HepG2 (cell line): Measurements from ENCODE around the gene KCTD13. TPM values are rescaled to one million over a fixed set of nuclear protein-coding genes. Genes with fewer than 3 reads are reported as not detected.

Source experiments
- CENPBD1 ChIP-seq: sonication (generic); formaldehyde crosslinking; IDR thresholded peaks from 2 replicates; pipeline ENCODE4 v1.8.0; 2022; ENCODE audit warnings: missing genetic modification reagents, low read depth, mild to moderate bottlenecking, borderline replicate concordance
- ELK4 ChIP-seq: sonication (generic); formaldehyde crosslinking; IDR thresholded peaks from 2 replicates; pipeline ENCODE4 v1.9.0; 2021; ENCODE audit warnings: missing genetic modification reagents, borderline replicate concordance
- MATR3 ChIP-seq: sonication (generic); formaldehyde crosslinking; IDR thresholded peaks from 2 replicates; pipeline ENCODE4 v1.4.0; 2020; ENCODE audit warnings: missing genetic modification reagents
- MIER3 ChIP-seq: IDR thresholded peaks from 2 replicates; pipeline ENCODE4 v1.6.1; 2016; ENCODE audit warnings: missing compliant biosample characterization, borderline replicate concordance
- PHF8 ChIP-seq: sonication (generic); formaldehyde crosslinking; IDR thresholded peaks from 2 replicates; pipeline ENCODE4 v1.5.0; 2020; ENCODE audit warnings: missing genetic modification reagents
- PRDM4 ChIP-seq: sonication (generic); formaldehyde crosslinking; IDR thresholded peaks from 2 replicates; pipeline ENCODE4 v1.9.0; 2021; ENCODE audit warnings: missing genetic modification reagents, borderline replicate concordance
- RARG ChIP-seq: sonication (generic); formaldehyde crosslinking; IDR thresholded peaks from 2 replicates; pipeline ENCODE4 v1.4.0; 2020; ENCODE audit warnings: low read depth, mild to moderate bottlenecking, missing genetic modification reagents
- SAFB2 ChIP-seq: sonication (generic); formaldehyde crosslinking; IDR thresholded peaks from 2 replicates; pipeline ENCODE4 v1.5.1; 2020; ENCODE audit warnings: missing genetic modification reagents, low read depth, mild to moderate bottlenecking, borderline replicate concordance
- ZNF142 ChIP-seq: sonication (generic); formaldehyde crosslinking; IDR thresholded peaks from 2 replicates; pipeline ENCODE4 v1.4.0; 2020; ENCODE audit warnings: missing genetic modification reagents
- ZNF30 ChIP-seq: sonication (generic); formaldehyde crosslinking; IDR thresholded peaks from 2 replicates; pipeline ENCODE4 v1.5.0; 2020; ENCODE audit warnings: mild to moderate bottlenecking, missing genetic modification reagents
- ZNF501 ChIP-seq: sonication (generic); formaldehyde crosslinking; IDR thresholded peaks from 2 replicates; pipeline ENCODE4 v1.5.1; 2020; ENCODE audit warnings: mild to moderate bottlenecking, moderate library complexity, missing genetic modification reagents
- ZNF577 ChIP-seq: sonication (generic); formaldehyde crosslinking; IDR thresholded peaks from 2 replicates; pipeline ENCODE4 v1.4.0; 2020; ENCODE audit warnings: mild to moderate bottlenecking, low read depth, missing genetic modification reagents, borderline replicate concordance
- ZNF670 ChIP-seq: sonication (generic); formaldehyde crosslinking; IDR thresholded peaks from 2 replicates; pipeline ENCODE4 v1.8.0; 2022; ENCODE audit warnings: mild to moderate bottlenecking, missing genetic modification reagents, borderline replicate concordance
- ZNF777 ChIP-seq: sonication (generic); formaldehyde crosslinking; IDR thresholded peaks from 2 replicates; pipeline ENCODE4 v1.4.0; 2020; ENCODE audit warnings: missing genetic modification reagents
- ZNF784 ChIP-seq: sonication (generic); formaldehyde crosslinking; IDR thresholded peaks from 2 replicates; pipeline ENCODE4 v1.5.1; 2020; ENCODE audit warnings: missing genetic modification reagents, mild to moderate bottlenecking, borderline replicate concordance
- polyA plus RNA-seq, 8 experiments: library from polyadenylated mRNA; depleted of rRNA in 3 of 8; stranded (reverse) in 7 of 8; unstranded in 1 of 8; fragments of >200 nt; fragmentation: Illumina TruSeq in 4 of 8; extraction: Trizol in 4 of 8; gene quantifications; 2 replicates each; pipeline versions ENCODE4 v1.2.1 to v1.2.3, GENCODE V29; 2011 to 2016; ENCODE audit warnings: low read depth in 4 of 8, missing spikeins in 1 of 8, mixed read lengths in 1 of 8; ENCODE audit not compliant: insufficient read depth in 1 of 8
- total RNA-seq, 5 experiments: library from RNA; depleted of rRNA; stranded (reverse); fragments of >200 nt; fragmentation: Illumina TruSeq; extraction: Trizol; gene quantifications; 2 replicates each; pipeline ENCODE4 v1.2.3, GENCODE V29; 2016; ENCODE audit warnings: low read depth in 1 of 5

KCTD13 gene
- total and polyA plus RNA-seq, 2 of the 13 experiments (the other 11 are each of a cell fraction or from before 2014, with no cell fraction given) = 6.3 to 14.7 TPM

- peak; percentile 64; the same call in 1 of the 2 replicates for TF ChIP-seq ZNF142 (CRISPR knock-in tag)
- TF ChIP-seq ZNF577 (CRISPR knock-in tag) = no peak
- TF ChIP-seq ZNF30 (CRISPR knock-in tag) = no peak
- TF ChIP-seq SAFB2 = peak; percentile 80
- no peak for TF ChIP-seq CENPBD1 (CRISPR knock-in tag)
- peak; percentile 90; the same call in 1 of the 2 replicates for TF ChIP-seq ZNF670
- no peak for TF ChIP-seq MATR3 (CRISPR knock-in tag)
- no peak for TF ChIP-seq ELK4 (CRISPR knock-in tag)
- TF ChIP-seq ZNF501 (CRISPR knock-in tag) = peak; percentile 93
- TF ChIP-seq ZNF777 (CRISPR knock-in tag) = peak; percentile 96
- TF ChIP-seq ZNF784 = no peak; the same call in 1 of the 2 replicates
- TF ChIP-seq PRDM4 (CRISPR knock-in tag) = no peak
- TF ChIP-seq RARG (CRISPR knock-in tag) = no peak
- peak; percentile 85 for TF ChIP-seq PHF8 (CRISPR knock-in tag)
- TF ChIP-seq MIER3 (CRISPR knock-in tag) = peak; percentile 95
These were observed 63.0 kb downstream of the KCTD13 start, which contains the start of gene CDIPT (continued) for GRCh38 chr16:29862884-29863668.
